Neural progenitor cell (in vitro differentiated cells): ENCODE data around the gene RAB8B.

ENCODE experiments used
- CTCF ChIP-seq: fragments of 200-600 bp; sonication (generic); IDR thresholded peaks from 2 replicates; pipeline ENCODE4 v1.5.1; 2017; ENCODE audit warnings: antibody characterized with exemption, mild to moderate bottlenecking
- EZH2 ChIP-seq: fragments of 200-600 bp; sonication (generic); IDR thresholded peaks from 2 replicates; pipeline ENCODE4 v1.6.1; 2017; ENCODE audit warnings: antibody characterized with exemption, mild to moderate bottlenecking, moderate library complexity
- EZH2phosphoT487 ChIP-seq: fragments of 200-600 bp; sonication (generic); IDR thresholded peaks from 2 replicates; pipeline ENCODE4 v1.6.1; 2017; ENCODE audit warnings: antibody characterized with exemption

DNA sequence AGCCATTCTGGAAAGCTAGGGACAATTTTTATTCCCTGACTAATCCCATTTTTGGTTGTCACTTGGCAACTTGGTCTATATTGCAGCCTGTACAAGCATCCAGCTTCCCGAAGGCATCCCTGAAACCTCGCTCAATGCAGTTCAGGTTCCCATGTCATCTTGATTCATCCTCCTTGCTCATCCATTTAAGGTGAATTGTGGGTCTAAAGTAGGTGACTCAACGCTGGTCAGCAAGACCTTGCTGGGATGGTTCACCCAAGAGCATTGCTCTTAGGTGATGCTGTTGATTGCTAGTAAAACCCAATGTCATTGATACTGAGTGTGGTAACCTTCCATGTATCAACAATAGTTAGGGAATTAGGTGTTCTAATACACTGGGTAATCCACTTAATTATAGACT, 13.1 kb upstream of the RAB8B start:
- no peak for TF ChIP-seq CTCF
- no peak for TF ChIP-seq EZH2phosphoT487
- TF ChIP-seq EZH2, result no peak
